ENCODE data around the gene NOD1.
"Not testable (repeated sequence)": the region's sequence is repeated elsewhere in the genome, so short reads cannot be mapped to it uniquely, and the experiment has no call there.

Gene NOD1

GRCh38 chr7:30487371-30487770 is 8.8 kb upstream of the NOD1 start:
- H3K9ac ChIP-seq (ENCODE audit: insufficient read length): no peak overlapping the region
- no peak overlapping the region for H3K27ac ChIP-seq
- DNase-seq (ENCODE audit: low read depth, low spot score): no peak
- H3K36me3 ChIP-seq (ENCODE audit: insufficient read depth, low read length): no peaks in the 10 kb centered on the region
- TF ChIP-seq POLR2AphosphoS5 (IDR thresholded peaks at IDR 0.05; ENCODE audit: borderline replicate concordance, low read depth, low read length) (no peak), FOXP2 (optimal IDR thresholded peaks at IDR 0.05; ENCODE audit: control extremely low read depth, extremely low read length, insufficient read depth) (no peak), EZH2 (IDR thresholded peaks at IDR 0.05) (no peak)
- H3K9me3 ChIP-seq (ENCODE audit: low read depth, low read length): no peaks in the 10 kb centered on the region
- no peak overlapping the region for H3K4me3 ChIP-seq

DNA sequence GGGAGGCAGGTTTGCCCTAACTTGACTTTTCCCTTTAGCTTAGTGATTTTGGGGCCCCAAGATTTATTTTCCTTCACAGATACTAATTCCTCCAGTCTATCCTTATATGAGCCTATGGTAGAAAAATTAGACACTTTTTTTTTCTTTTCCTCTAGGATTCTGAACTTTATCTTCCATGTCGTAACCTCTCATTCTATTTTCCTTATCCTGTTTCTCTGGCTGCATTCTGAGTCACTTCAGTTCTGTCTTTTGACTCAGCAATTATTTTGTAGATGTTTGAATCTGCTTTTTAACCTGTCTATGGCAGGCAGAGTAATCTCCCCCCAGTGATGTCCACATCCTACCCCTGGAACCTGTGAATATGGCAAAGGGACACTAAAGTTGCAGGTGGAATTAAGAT is 7.1 kb upstream of the NOD1 start:
- Histone ChIP-seq H3K27ac (no peak overlapping the region), H3K9me3 (ENCODE audit: low read depth, low read length) (no peaks in the 10 kb centered on the region)

GRCh38 chr7:30481416-30481815 is 2.8 kb upstream of the NOD1 start:
- H3K4me3 ChIP-seq; H3K36me3 ChIP-seq (ENCODE audit: insufficient read depth, low read length); H3K9ac ChIP-seq (ENCODE audit: insufficient read length); H3K9me3 ChIP-seq (ENCODE audit: low read depth, low read length); H3K27ac ChIP-seq; DNase-seq (ENCODE audit: low read depth, low spot score): not testable (repeated sequence)

More for the DNA sequence above, 7.1 kb upstream of the NOD1 start:
- Histone ChIP-seq H3K9ac (ENCODE audit: insufficient read length) (no peak overlapping the region), H3K4me3 (no peak overlapping the region), H3K36me3 (ENCODE audit: insufficient read depth, low read length) (no peaks in the 10 kb centered on the region)
- TF ChIP-seq FOXP2 (optimal IDR thresholded peaks at IDR 0.05; ENCODE audit: control extremely low read depth, extremely low read length, insufficient read depth): no peak
- TF ChIP-seq POLR2AphosphoS5 (IDR thresholded peaks at IDR 0.05; ENCODE audit: borderline replicate concordance, low read depth, low read length): no peak
- TF ChIP-seq EZH2 (IDR thresholded peaks at IDR 0.05): no peak
- no peak for DNase-seq (ENCODE audit: low read depth, low spot score)

GRCh38 chr7:30479202-30480120 is 877 bp upstream of the NOD1 start:
- no peak for DNase-seq (ENCODE audit: low read depth, low spot score)

GRCh38 chr7:30476459-30477145 is 2.0 kb downstream of the NOD1 start:
- Histone ChIP-seq H3K4me3 (no peak overlapping the region), H3K36me3 (ENCODE audit: insufficient read depth, low read length) (no peaks in the 10 kb centered on the region), H3K9ac (ENCODE audit: insufficient read length) (no peak overlapping the region), H3K27ac (no peak overlapping the region), H3K9me3 (ENCODE audit: low read depth, low read length) (no peaks in the 10 kb centered on the region)
- TF ChIP-seq FOXP2 (optimal IDR thresholded peaks at IDR 0.05; ENCODE audit: control extremely low read depth, extremely low read length, insufficient read depth) (no peak), EZH2 (IDR thresholded peaks at IDR 0.05) (no peak), POLR2AphosphoS5 (IDR thresholded peaks at IDR 0.05; ENCODE audit: borderline replicate concordance, low read depth, low read length) (no peak)
- no peak for DNase-seq (ENCODE audit: low read depth, low spot score)

More at GRCh38 chr7:30479202-30480120, 877 bp upstream of the NOD1 start:
- H3K9me3 ChIP-seq (ENCODE audit: low read depth, low read length): no peaks in the 10 kb centered on the region
- no peaks in the 10 kb centered on the region for H3K36me3 ChIP-seq (ENCODE audit: insufficient read depth, low read length)
- peak overlapping the region; percentile 98 for H3K4me3 ChIP-seq
- TF ChIP-seq FOXP2 (optimal IDR thresholded peaks at IDR 0.05; ENCODE audit: control extremely low read depth, extremely low read length, insufficient read depth) (no peak), POLR2AphosphoS5 (IDR thresholded peaks at IDR 0.05; ENCODE audit: borderline replicate concordance, low read depth, low read length) (no peak), EZH2 (IDR thresholded peaks at IDR 0.05) (no peak)
- H3K9ac ChIP-seq (ENCODE audit: insufficient read length): peak overlapping the region; percentile 86
- no peak overlapping the region for H3K27ac ChIP-seq

DNA sequence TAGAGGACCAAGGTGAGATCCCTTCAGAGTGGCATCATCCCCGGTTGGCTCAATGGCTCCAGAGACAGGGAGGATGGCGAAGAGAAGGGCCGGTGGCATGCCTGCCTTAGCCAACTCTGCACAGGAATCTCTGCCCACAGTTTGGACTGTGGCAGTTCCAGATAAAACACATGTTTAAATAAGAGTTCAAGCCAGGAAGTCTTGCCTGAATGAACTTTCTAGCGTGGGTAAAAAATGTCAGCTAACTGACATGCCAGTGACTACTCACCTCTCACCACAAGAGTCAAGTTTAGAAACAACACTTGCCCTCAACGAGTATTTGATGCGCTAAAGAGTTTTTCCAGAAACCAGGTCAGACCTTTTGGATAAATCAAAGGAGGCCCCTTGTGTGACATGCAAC is 3.0 kb downstream of the NOD1 start:
- TF ChIP-seq EZH2 (IDR thresholded peaks at IDR 0.05) (no peak), FOXP2 (optimal IDR thresholded peaks at IDR 0.05; ENCODE audit: control extremely low read depth, extremely low read length, insufficient read depth) (no peak), POLR2AphosphoS5 (IDR thresholded peaks at IDR 0.05; ENCODE audit: borderline replicate concordance, low read depth, low read length) (no peak)
- Histone ChIP-seq H3K36me3 (ENCODE audit: insufficient read depth, low read length) (no peaks in the 10 kb centered on the region), H3K27ac (no peak overlapping the region), H3K9ac (ENCODE audit: insufficient read length) (no peak overlapping the region), H3K9me3 (ENCODE audit: low read depth, low read length) (no peaks in the 10 kb centered on the region), H3K4me3 (no peak overlapping the region)
- DNase-seq (ENCODE audit: low read depth, low spot score): no peak

- H3K36me3 ChIP-seq (ENCODE audit: insufficient read depth, low read length): no peaks in the 10 kb centered on the region
- no peaks in the 10 kb centered on the region for H3K9me3 ChIP-seq (ENCODE audit: low read depth, low read length)
- no peak overlapping the region for H3K27ac ChIP-seq
- DNase-seq (ENCODE audit: low read depth, low spot score): no peak
- H3K4me3 ChIP-seq: no peak overlapping the region
- TF ChIP-seq FOXP2 (optimal IDR thresholded peaks at IDR 0.05; ENCODE audit: control extremely low read depth, extremely low read length, insufficient read depth) (no peak), POLR2AphosphoS5 (IDR thresholded peaks at IDR 0.05; ENCODE audit: borderline replicate concordance, low read depth, low read length) (no peak), EZH2 (IDR thresholded peaks at IDR 0.05) (no peak)
- H3K9ac ChIP-seq (ENCODE audit: insufficient read length): no peak overlapping the region
Observed at GRCh38 chr7:30474893-30475292, 3.7 kb downstream of the NOD1 start.

DNA sequence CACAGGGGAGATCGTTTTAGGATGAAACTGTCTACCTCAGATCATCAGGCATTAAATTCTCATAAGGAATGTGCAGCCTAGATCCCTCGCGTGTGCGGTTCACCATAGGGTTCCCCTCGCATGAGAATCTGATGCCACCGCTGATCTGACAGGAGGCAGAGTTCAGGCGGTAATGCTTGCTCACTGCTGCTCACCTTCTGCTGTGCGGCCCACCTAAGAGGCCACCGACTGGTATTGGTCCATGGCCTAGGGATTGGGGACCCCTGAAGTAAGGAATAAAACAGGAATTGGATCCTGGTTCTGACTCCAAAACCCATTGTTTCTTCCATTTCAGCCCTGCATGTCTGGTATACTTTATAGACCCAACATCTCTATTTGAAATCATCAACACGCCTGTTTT is 4.1 kb downstream of the NOD1 start:
- Histone ChIP-seq H3K9me3 (ENCODE audit: low read depth, low read length) (no peaks in the 10 kb centered on the region), H3K27ac (no peak overlapping the region), H3K9ac (ENCODE audit: insufficient read length) (no peak overlapping the region), H3K4me3 (no peak overlapping the region), H3K36me3 (ENCODE audit: insufficient read depth, low read length) (no peaks in the 10 kb centered on the region)
- TF ChIP-seq FOXP2 (optimal IDR thresholded peaks at IDR 0.05; ENCODE audit: control extremely low read depth, extremely low read length, insufficient read depth) (no peak), POLR2AphosphoS5 (IDR thresholded peaks at IDR 0.05; ENCODE audit: borderline replicate concordance, low read depth, low read length) (no peak), EZH2 (IDR thresholded peaks at IDR 0.05) (no peak)
- no peak for DNase-seq (ENCODE audit: low read depth, low spot score)

Measured in SK-N-MC (cell line).